ENCODE results near the gene LTBP2.

Gene LTBP2

GRCh38 chr14:74516451-74517160, 95.4 kb downstream of the LTBP2 start:
- no peak for TF ChIP-seq CTCF (IDR thresholded peaks at IDR 0.05)

- no peak for TF ChIP-seq CTCF (IDR thresholded peaks at IDR 0.05)
These were observed 96.1 kb downstream of the LTBP2 start for GRCh38 chr14:74515891-74516412.

- TF ChIP-seq CTCF (IDR thresholded peaks at IDR 0.05) = no peak
These were observed 97.5 kb downstream of the LTBP2 start for GRCh38 chr14:74514471-74514941.

- TF ChIP-seq CTCF (IDR thresholded peaks at IDR 0.05) = no peak
These were observed 99.8 kb downstream of the LTBP2 start for GRCh38 chr14:74511966-74512830.

GRCh38 chr14:74510959-74511409, 101.1 kb downstream of the LTBP2 start:
- no peak for TF ChIP-seq CTCF (IDR thresholded peaks at IDR 0.05)

GRCh38 chr14:74510223-74510931, 101.7 kb downstream of the LTBP2 start:
- no peak for TF ChIP-seq CTCF (IDR thresholded peaks at IDR 0.05)

GRCh38 chr14:74509587-74510222, 102.3 kb downstream of the LTBP2 start:
- no peak for TF ChIP-seq CTCF (IDR thresholded peaks at IDR 0.05)
